HL-60/S4 treated with retinoic acid at 250 ng/mL for 4 days and 3 days (cell line): Measurements from ENCODE around the gene SCUBE2.

Experiments used
- in situ Hi-C: fragments of 300-500 bp; cut with MboI; formaldehyde crosslinking; loops from 2 replicates; pipeline ENCODE4 v1.7.0; 2022; ENCODE audit warnings: low sequenced_read_pairs

Gene SCUBE2

DNA sequence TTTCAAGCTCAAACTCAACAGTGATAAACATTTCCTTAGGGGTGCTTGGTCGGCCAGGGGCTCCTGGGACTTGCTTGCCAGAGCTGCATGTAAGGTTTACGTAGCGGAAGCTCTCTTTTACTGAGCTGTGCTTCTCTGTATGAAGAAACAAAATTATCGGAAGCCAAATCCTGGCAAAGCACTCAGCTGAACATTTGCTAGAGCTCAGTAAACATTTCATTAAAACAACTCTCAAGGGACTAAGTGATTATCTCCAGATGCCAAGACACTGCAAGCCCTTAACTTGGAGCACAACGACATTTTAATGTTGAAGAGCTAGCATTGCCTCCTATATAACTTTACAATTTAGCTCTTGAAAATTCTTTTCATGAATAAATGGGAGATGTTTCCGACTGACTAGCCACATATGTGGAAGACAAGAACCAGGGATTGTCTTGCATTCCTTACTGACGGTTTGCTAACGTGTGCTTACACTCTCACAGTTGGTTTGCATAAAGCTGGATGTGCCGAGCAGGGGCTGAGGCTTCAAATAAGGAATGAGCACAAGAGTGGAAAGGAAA is 43.4 kb downstream of the SCUBE2 start:
- in situ Hi-C loops: no loop called here

DNA sequence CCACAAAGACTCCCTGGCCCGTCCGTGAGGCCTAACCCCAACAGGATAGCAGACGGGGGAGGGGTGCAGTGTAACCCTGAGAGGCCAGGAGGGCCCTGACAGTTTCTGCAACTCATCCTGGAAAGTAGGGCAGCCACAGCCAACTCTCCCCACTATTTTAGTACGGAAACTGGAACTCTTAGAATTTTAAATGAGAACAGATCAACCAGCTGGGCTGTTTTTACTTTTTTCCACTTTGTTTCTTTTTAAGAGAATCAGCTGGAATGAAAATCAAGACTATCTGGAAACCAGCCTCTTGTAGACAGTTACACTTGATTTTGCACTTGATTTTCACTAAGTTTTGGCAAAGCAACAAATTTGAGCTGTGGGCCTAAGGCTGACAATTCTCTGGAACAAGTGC is 44.9 kb downstream of the SCUBE2 start:
- in situ Hi-C loops: no loop called here

DNA sequence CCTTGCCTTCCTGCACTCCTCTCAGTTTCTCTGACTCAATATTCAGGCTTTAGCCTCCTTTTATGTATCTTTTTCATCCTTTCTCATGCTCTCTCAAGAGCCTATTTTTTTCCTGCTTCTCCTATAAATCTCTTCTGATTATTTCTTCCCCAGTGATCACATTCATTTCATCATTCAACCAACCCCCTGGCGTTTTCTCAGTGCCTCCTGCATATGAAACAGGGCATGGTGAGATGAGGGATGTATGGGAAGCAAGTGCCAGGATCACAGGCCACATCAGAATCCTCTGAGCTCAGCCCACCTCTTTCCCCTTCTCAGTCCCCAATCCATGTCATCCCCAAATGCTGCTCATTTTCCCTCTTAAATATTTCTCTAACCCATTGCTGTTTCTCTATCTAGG is 48.9 kb downstream of the SCUBE2 start:
- in situ Hi-C loops: no loop called here

DNA sequence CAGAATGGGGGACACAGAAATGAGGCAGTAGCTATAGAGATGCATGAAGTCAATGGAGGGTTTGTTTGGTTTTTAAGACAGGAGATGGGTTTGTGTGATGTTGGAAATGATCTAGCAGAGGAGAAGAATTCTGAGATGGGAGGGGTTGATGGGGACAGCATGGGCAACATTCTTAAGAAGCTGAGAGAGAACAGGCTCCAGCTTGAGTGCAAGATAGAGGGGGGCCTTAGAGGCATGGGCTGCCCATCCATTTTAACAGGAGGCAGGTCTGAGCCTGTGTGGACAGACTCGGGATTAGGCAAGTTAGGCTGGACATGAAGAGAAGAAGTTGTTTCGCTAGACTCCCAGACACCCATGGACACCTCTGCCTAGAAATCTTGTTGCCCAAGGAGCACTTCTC is 49.7 kb downstream of the SCUBE2 start:
- in situ Hi-C loops: no loop called here

DNA sequence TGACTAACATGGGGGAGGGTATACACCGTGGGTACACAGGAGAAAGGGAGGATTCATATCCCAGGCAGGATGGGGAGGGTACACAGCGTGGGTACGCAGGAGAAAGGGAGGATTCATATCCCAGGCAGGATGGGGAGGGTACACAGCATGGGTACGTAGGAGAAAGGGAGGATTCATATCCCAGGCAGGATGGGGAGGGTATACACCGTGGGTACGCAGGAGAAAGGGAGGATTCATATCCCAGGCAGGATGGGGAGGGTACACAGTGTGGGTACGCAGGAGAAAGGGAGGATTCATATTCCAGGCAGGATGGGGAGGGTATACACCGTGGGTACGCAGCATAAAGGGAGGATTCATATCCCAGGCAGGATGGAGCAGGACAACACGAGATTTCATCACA is 51.0 kb downstream of the SCUBE2 start:
- in situ Hi-C loops: no loop called here

DNA sequence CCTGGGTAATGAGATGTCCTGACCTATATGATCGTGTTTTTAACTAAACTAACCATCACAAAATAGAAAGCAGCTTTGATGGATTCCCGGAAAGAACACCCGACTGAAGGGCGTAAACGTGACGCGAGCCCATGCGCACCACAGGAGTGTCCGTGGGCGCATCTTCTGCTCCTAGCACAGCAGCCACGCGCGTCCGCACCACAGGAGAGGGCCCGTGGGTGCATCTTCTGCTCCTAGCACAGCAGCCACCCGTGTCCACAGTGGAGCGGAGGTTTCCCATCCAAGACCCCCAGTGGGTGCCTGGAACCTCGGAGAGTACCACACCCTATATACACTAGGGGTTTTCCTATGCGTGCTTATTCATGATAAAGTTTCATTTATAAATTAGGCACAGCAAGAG is 51.5 kb downstream of the SCUBE2 start:
- in situ Hi-C loops: no loop called here

DNA sequence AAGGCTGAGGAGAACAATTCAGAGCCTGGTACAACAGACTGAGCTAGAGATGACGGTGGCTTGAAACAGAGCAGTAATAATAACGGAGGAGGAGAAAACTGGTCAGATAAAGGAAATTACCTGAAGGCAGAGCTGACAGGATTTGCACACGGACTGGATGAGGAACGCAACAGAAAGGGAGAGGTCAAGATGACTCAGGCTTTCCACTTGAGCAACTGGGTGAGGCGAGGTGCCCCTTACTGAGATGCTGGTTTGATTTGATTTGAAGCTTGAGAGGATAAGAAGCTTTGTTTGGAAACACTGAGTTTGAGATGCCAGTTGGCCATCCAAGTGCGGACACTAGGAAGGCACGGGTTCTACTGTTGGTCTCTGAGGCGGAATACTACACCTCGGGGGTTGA is 52.2 kb downstream of the SCUBE2 start:
- in situ Hi-C loops: no loop called here

DNA sequence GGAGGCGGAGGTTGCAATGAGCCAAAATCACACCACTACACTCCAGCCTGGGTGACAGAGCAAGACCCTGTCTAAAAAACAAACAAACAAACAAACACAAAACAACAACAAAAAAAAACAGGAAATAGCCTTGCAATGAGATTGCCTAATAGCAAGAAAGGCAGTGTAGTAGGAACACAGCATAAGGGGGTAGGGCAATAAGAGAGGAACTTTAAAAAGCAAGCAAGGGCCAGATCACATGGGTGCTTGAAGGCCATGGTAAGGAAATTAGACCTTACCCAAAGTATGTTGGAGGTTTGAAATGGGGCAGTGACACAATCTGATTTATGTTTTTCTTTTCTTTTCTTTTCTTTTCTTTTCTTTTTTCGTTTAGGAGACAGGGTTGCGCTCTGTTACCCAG is 52.9 kb downstream of the SCUBE2 start:
- in situ Hi-C loops: no loop called here

DNA sequence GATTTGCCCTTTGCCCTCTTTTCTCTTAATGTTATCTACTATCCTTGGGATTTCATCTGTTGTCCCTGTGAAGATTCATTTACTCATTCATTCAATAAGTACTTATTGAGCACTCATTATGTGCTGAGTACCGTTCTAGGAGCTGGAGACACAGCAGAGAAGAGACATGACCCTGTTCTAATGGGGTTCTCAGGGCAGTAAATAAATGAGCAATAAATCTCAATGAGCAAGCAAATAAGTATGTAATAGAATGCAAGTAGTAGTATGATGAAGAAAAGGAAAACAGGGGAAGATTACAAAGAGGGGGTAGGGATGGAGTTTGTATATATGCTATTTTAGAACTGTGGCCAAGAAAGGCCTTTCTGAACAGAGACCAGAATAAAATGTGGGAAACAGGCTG is 53.4 kb downstream of the SCUBE2 start:
- in situ Hi-C loops: no loop called here

DNA sequence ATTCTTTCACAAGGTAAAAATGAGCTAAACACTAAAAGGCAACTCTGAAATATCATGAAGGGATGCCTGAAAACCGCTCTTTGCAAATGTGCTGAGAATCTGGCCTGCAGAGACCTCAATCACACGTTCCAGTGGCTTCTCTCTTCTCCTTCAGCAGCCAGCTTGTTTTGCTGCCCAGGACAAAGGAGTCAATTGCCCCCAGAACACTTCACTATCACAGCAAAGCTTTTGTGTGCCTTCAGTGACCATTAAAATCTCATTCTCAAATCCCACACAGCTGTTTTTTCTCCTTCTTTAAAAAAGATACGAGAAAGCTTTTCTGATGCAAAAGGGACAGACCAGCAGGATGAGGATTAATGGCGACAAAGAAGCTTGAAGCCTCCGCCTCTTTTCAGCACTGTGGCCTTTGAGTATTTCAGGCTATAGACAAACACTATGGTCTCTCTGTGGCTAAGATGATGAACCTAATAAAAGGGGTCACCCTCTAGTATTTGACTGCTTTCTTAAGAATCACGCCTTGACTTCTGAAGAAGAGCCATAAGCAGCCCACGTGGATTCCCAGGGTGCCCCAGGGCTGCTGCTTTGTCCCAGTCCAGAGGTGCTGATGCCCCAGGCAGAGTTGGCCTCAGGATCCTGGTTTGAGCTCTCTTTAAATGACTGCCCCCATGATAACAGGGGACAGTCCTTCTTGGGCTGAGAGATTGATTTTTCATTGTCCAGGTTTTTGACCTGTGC is 54.2 kb downstream of the SCUBE2 start:
- in situ Hi-C loops: no loop called here

DNA sequence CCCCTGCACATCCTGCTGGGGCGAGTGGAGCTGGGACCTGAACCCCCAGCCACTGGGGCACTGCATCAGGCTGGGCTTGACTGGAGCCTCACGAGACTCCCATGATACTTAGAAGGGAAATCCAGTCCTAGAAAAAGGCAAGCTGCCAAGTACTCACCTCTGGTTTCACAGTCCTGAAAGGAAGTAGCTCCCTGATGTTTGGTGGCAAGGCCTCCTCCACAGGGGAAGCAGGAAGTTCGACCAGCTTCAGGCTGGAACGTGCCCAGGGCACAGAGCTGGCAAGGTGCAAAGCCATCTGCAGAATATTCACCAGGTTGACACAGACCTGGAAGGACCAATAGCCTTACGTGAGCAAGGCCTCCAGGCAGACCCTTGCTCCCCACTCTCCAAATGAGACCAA is 60.8 kb downstream of the SCUBE2 start:
- in situ Hi-C loops: no loop called here

DNA sequence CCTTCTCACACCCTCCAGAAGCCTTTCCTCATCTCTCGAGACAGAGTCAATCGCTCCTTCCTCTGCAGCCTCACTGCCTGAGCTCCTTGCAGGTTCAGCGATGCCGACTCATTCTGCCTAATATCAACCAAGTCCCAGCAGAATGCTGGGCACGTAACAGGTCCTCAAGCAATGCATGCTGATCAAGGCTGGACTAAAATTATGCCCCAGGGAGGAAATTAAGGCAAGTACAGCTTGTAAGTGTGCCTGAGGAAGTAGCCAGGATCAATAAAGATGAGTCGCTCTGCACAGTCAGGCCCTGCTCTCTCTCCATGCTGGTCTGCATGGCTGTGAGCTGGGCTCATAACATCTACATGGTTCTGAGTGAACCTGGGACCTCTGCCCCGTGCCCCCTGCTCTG is 62.0 kb downstream of the SCUBE2 start:
- in situ Hi-C loops: no loop called here

DNA sequence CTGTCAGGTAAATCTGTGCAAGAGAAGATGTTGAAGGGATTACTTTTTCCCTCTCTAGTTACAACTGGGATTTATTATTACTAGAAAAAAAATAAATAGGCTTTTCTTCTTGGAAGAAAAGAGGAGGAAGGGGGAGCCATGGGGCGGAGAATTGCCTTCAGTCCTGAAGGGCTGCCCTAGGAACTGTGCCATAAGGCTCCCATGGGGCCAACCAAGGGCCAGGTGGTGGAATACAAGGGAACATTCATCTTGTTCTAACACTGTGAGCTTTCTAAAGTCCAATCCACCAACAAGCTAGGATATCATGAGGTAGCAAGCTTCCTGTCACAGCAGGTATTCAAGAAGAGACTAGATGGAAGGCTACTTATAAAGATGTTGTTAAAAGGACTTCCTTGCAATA is 62.8 kb downstream of the SCUBE2 start:
- in situ Hi-C loops: no loop called here

DNA sequence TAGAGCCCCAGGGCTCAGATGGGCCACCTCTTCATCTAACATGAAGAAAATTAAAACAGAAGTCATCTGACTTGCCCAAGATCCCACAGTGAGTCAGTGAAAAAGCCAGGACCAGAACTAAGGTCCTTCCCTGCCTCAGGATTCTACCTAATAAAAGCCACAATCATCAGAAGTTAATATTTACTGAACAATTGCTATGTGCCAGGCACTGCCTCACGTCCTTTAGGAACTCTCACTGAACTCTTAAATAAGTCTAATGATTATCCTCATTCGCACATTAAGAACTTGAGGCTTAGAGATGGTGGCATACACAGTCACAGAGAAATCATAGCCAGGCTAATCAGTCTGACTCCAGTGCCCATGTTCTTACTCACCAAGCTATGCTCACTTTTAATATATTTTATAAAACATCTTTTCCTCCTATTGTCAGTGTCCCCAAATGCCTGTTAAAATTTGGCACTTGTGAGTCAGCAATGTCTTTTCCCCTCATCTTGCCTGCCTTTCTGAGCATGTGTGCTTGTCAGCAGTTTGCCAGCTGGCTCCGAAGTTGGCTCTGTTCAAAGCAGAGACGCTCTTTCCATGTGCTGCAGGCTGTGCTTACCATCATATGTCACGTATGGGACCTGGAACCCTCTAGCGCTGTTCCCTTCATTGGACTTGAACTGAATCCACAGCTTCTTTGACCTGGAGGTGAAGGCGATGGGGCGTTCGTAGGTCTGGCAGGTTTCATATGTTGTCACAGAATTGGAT is 66.1 kb downstream of the SCUBE2 start:
- in situ Hi-C loops: no loop called here

DNA sequence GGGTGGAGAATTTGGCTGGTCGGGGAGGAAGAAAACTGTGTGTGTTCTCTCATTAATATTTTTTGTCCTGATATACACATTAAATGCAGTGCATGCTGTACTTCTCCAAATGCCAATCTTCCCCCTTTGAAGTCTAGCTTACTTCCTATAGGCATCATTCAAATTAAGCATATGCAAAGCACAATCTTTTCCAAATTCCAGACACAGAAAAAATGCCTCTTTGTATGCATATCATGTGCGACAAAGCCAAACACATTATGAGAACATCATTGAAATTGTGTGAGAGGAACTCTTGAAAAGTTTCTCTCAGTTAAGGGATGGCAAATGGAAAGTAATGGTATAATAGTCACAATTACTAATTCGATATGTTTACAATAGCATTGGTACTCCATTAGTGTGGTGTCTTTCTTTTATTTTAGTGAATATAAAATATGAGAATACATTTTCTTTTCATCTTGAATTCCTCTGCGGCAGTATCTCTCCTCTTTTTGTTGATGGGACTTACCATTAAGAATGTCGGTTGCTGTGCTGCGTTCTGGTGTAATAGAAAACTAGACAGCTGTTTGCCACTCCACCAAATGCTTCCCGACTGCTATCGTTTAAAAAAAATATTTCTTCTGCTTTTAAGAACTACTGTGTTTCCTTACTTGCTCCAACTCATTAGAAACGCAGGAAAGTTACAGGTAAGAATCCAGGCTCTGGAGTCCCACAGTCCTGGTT is 68.3 kb downstream of the SCUBE2 start:
- in situ Hi-C loops: no loop called here

DNA sequence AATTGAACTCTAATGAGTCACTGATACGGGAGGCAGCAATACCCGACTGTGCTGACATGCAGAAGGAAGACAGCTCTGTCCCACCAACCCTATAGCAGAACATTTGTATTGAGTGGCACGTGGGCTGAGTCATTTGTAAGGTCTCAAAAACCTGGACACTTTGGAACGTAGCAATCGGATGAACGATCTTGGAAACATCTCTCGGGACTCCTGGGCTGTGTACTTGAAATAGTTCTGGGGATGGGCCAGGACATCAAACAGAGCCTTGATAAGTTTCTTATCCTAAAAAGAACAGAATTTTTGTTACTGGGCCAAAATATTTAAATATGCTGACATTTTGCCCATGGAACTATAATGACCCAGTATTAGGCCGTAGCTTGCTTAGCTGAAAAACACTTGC is 70.5 kb downstream of the SCUBE2 start:
- in situ Hi-C loops: no loop called here

DNA sequence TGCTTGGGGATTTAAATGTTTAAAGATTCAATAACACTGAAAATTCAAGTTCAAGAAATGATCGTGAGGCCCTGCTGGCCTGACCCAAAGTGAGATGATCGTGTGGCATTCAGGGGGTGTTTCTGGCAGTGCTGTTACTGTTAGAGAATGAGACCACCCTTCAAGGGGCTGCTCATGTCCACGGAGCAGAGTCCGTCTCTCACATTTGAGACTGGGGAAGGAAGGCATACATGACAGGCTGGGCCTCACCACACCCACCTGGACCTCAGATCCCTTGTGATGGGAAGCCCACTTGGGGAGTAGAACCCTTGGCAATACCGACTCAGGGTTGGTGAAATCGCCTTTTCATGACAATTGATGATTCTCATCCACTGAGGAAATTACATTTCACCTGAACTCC is 71.5 kb downstream of the SCUBE2 start:
- in situ Hi-C loops: no loop called here

DNA sequence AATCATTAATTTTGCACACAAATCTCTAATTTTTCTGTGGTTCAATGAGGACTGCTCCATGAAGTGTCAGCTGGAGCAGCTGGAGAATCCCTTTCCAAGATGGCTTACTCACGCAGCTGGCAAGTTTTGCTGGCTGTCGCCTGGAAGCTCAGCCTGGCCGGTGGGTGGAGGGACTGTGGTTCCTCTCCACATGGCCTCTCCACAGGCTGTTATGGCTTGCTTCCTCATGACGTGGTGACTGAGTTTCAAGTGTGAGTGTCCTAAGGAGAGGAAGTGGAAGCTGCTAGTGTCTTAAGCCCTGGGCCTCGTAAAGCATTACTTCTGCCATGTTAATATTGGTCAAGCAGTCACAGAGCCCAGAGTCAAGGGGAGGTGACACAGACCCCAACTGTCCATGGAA is 73.6 kb downstream of the SCUBE2 start:
- in situ Hi-C loops: no loop called here

DNA sequence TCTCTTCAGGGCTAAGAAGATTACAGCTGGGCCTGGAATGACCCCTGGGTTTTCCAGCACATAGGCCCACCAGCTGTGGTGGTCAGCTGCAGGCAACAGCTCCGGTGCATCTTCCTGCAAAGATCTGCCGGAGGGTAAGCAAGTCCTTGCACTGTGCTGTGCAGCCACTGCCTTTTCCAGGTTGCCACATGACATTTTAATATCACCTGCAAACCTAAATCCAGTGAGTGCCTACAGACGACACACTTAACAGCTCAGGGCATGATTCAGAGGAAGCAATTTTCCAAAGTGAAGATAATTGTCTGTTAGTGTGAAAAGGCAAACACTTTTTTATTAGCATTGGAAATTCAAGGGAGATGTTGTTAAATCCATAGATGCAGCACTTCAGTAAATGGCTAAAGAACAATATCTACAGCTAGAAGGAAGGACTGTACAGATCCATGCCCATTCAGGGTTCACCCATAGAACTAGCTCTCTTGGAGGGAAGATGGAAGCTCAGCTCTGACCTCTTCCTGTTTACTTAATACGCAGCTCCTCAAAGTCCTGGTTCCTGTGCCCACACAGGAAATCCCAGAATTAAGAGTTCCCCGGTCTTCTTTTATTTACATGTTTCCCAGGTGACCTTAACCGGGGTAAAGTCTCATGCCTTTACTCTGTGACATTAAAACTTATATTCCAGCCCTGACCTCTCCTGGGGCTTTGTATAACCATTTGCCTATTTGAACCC is 74.3 kb downstream of the SCUBE2 start:
- in situ Hi-C loops: no loop called here

DNA sequence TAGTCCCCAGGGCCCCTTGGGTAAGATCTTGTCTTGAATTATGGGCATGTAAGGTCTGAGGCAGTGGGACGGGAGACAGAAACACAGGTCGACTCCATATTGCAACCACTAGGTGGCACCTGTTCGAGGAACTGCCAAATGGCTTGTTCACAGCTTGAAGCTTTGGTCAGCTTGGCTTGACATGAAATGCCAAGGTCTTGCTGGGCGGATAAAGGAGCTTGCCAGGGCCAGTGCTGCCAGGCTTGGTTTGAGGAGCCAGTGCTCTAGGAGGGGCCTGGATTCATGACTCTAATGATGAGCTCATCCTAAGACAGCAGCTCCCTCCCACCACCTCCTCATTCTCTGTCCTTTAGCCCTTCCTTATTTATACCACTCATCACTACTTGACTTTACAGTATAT is 75.7 kb downstream of the SCUBE2 start:
- in situ Hi-C loops: no loop called here

DNA sequence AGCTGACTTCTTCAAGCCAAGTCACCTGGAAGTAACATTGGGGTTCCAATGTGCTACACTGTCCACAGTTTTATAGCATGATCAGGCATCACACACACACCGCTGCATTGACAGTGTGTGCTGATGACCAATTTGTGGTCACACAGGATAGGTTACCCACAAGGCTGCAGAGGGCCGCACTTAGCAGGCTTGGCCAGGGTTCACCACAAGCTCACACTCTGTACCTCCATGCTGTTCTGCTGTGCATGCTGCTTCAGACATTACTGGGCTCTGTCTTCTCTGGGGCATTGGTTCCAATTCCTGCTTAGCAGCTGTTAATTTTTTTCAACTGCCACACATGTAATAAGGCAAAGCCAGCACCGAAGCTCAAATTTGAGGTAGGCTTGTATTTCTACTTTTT is 76.6 kb downstream of the SCUBE2 start:
- in situ Hi-C loops: no loop called here
